Loucy (cell line): ENCODE data around the gene LPP.

ENCODE experiments used
- H2AFZ ChIP-seq: fragments of 200-600 bp; sonication (generic); 2 replicates; pipeline ENCODE4 v1.6.0; 2016; ENCODE audit warnings: antibody characterized with exemption, mild to moderate bottlenecking, low read length, moderate library complexity
- H3F3A ChIP-seq: fragments of 200-600 bp; 2 replicates; pipeline ENCODE4 v1.6.0; 2016; ENCODE audit warnings: antibody characterized with exemption, low read depth, mild to moderate bottlenecking
- H3K27me3 ChIP-seq: fragments of 200-600 bp; sonication (generic); 2 replicates; pipeline ENCODE4 v1.6.1; 2014; ENCODE audit warnings: low read length, mild to moderate bottlenecking; ENCODE audit not compliant: insufficient read depth, poor library complexity, severe bottlenecking
- H3K36me3 ChIP-seq: fragments of 200-600 bp; sonication (generic); 2 replicates; pipeline ENCODE4 v1.6.1; 2016; ENCODE audit warnings: low read length; ENCODE audit not compliant: insufficient read depth
- H3K4me1 ChIP-seq: fragments of 200-600 bp; sonication (generic); 2 replicates; pipeline ENCODE4 v1.5.1; 2014; ENCODE audit warnings: low read length, mild to moderate bottlenecking; ENCODE audit not compliant: insufficient read depth, poor library complexity, severe bottlenecking
- H3K4me2 ChIP-seq: fragments of 200-600 bp; sonication (generic); 2 replicates; pipeline ENCODE4 v1.6.0; 2014; ENCODE audit warnings: antibody characterized with exemption, low read length, low read depth, mild to moderate bottlenecking; ENCODE audit not compliant: poor library complexity, severe bottlenecking
- H3K4me3 ChIP-seq: fragments of 200-600 bp; sonication (generic); 2 replicates; pipeline ENCODE4 v1.5.1; 2014; ENCODE audit warnings: low read length, mild to moderate bottlenecking, mixed read lengths; ENCODE audit not compliant: poor library complexity, severe bottlenecking
- H3K79me2 ChIP-seq: fragments of 200-600 bp; sonication (generic); 2 replicates; pipeline ENCODE4 v1.6.1; 2014; ENCODE audit warnings: low read length; ENCODE audit not compliant: insufficient read depth
- H3K9ac ChIP-seq: fragments of 200-600 bp; sonication (generic); 2 replicates; pipeline ENCODE4 v1.6.0; 2014; ENCODE audit warnings: mild to moderate bottlenecking, low read depth, low read length, moderate library complexity; ENCODE audit not compliant: poor library complexity, severe bottlenecking
- H3K9me2 ChIP-seq: fragments of 200-600 bp; sonication (generic); replicated peaks from 2 replicates; pipeline ENCODE4 v1.6.1; 2016; ENCODE audit warnings: low read depth, low read length, mixed read lengths
- H3K9me3 ChIP-seq: fragments of 200-600 bp; sonication (generic); 2 replicates; pipeline ENCODE4 v1.6.1; 2014; ENCODE audit warnings: mild to moderate bottlenecking, antibody characterized with exemption, low read length, low read depth; ENCODE audit not compliant: insufficient read depth
- H4K20me1 ChIP-seq: fragments of 200-600 bp; sonication (generic); 2 replicates; pipeline ENCODE4 v1.6.0; 2014; ENCODE audit warnings: antibody characterized with exemption, low read length, mild to moderate bottlenecking; ENCODE audit not compliant: insufficient read depth, poor library complexity, severe bottlenecking
- EZH2phosphoT487 ChIP-seq: fragments of 200-600 bp; IDR thresholded peaks from 2 replicates; pipeline ENCODE4 v1.6.1; 2018; ENCODE audit warnings: antibody characterized with exemption, mild to moderate bottlenecking, moderate library complexity, borderline replicate concordance
- TF ChIP-seq, protein P1 (sequence below): fragments of 200-600 bp; sonication (generic); conservative IDR thresholded peaks from 2 replicates; pipeline ENCODE4 v1.5.1; 2014; ENCODE audit warnings: mild to moderate bottlenecking, antibody characterized with exemption, low read length

LPP gene

DNA sequence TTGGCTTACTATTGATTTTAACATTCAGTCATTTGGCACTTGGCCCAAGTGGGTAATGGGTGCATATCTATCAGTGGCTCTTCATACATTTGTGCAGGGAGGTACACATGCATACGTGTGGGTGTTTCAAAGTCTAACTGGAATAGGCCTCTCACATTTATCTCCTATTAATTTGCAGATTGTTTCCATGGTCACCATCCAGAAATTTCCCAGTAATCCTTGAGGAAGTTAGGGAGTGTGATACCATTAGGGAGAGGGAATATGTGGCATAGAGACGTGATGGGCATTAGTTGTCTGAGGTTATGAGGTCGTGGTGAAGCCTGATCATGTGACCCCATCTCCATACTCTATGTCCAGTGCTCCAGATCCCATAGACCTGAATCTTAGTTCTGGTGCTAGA is 102.8 kb downstream of the LPP start:
- no peaks in the 10 kb centered on the region for H3F3A ChIP-seq
- no peaks in the 10 kb centered on the region for H3K9me2 ChIP-seq
- H3K4me3 ChIP-seq = no peak overlapping the region
- no peaks in the 10 kb centered on the region for H4K20me1 ChIP-seq
- H3K9me3 ChIP-seq = peaks cover 5% of the 10 kb centered on the region; the same call in 1 of the 2 replicates
- no peak overlapping the region for H3K4me2 ChIP-seq
- TF ChIP-seq, protein P1, sequence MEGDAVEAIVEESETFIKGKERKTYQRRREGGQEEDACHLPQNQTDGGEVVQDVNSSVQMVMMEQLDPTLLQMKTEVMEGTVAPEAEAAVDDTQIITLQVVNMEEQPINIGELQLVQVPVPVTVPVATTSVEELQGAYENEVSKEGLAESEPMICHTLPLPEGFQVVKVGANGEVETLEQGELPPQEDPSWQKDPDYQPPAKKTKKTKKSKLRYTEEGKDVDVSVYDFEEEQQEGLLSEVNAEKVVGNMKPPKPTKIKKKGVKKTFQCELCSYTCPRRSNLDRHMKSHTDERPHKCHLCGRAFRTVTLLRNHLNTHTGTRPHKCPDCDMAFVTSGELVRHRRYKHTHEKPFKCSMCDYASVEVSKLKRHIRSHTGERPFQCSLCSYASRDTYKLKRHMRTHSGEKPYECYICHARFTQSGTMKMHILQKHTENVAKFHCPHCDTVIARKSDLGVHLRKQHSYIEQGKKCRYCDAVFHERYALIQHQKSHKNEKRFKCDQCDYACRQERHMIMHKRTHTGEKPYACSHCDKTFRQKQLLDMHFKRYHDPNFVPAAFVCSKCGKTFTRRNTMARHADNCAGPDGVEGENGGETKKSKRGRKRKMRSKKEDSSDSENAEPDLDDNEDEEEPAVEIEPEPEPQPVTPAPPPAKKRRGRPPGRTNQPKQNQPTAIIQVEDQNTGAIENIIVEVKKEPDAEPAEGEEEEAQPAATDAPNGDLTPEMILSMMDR = no peak
- no peak for TF ChIP-seq EZH2phosphoT487
- H2AFZ ChIP-seq = no peak overlapping the region
- peaks cover 16% of the 10 kb centered on the region for H3K4me1 ChIP-seq
- no peak overlapping the region for H3K9ac ChIP-seq
- no peaks in the 10 kb centered on the region for H3K27me3 ChIP-seq
- H3K36me3 ChIP-seq = no peaks in the 10 kb centered on the region
- peaks cover 6% of the 10 kb centered on the region; the same call in 1 of the 2 replicates for H3K79me2 ChIP-seq

DNA sequence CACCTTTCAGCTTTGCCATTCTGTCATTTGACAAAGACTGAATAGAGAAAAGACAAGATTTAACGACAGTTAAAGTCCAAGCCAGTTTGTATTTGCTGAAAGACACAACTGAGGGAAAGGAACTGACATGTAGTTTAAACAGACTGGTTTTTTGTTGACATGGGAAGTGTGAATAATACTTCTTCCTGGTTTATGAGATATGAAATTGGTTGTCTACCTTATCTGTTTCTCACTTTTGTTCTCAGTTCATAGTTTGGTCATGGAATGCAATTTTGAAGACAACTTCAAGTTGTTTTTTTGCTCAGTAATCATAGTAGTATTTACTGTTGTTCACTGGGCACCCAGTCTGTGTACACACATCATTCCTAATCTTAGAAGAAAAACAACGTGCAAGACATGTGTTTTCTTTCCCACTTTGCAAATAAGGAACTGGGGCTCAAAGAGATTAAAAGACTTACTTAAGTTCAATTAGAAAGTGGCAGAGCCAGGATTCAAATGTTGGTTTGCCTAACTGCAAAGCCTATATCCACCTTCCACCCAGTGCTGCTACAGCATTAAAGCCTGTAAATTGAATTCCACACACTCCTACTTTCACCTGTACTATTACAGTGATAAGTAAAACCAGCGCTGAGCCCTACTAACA is 103.5 kb downstream of the LPP start:
- no peaks in the 10 kb centered on the region for H3K27me3 ChIP-seq
- peaks cover 6% of the 10 kb centered on the region; the same call in 1 of the 2 replicates for H3K79me2 ChIP-seq
- H2AFZ ChIP-seq = no peak overlapping the region
- TF ChIP-seq, protein P1 = no peak
- TF ChIP-seq EZH2phosphoT487 = no peak
- H3K36me3 ChIP-seq = no peaks in the 10 kb centered on the region
- no peaks in the 10 kb centered on the region for H3F3A ChIP-seq
- H3K4me3 ChIP-seq = no peak overlapping the region
- H3K9me2 ChIP-seq = no peaks in the 10 kb centered on the region
- H3K9me3 ChIP-seq = peaks cover 2% of the 10 kb centered on the region; the same call in 1 of the 2 replicates
- no peak overlapping the region for H3K4me2 ChIP-seq
- H3K4me1 ChIP-seq = peaks cover 22% of the 10 kb centered on the region
- no peak overlapping the region for H3K9ac ChIP-seq
- H4K20me1 ChIP-seq = no peaks in the 10 kb centered on the region

DNA sequence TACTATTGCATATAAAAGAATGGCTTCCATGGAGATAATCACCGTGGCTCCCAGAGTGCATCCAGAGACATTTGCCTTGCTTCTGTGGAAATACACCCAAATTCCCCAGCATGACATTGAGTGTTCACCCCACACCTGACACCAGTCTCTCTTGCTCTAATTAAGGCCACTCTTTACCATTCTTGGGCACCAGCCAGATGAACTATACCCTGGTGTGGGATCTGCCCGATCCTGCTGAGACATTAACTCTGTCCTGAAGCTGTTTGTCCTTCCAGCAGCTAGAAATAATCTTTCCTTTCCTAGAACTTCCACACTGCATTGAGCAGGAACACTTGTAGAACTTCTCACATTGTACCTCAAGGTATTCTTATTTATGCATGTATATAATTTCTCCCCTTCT is 105.2 kb downstream of the LPP start:
- H3K79me2 ChIP-seq = peaks cover 6% of the 10 kb centered on the region; the same call in 1 of the 2 replicates
- no peak for TF ChIP-seq EZH2phosphoT487
- TF ChIP-seq, protein P1 = no peak
- H3K4me1 ChIP-seq = peaks cover 15% of the 10 kb centered on the region
- no peaks in the 10 kb centered on the region for H4K20me1 ChIP-seq
- H3K9me3 ChIP-seq = no peaks in the 10 kb centered on the region
- no peak overlapping the region for H2AFZ ChIP-seq
- H3K9me2 ChIP-seq = no peaks in the 10 kb centered on the region
- H3K36me3 ChIP-seq = no peaks in the 10 kb centered on the region
- no peak overlapping the region for H3K4me3 ChIP-seq
- H3F3A ChIP-seq = no peaks in the 10 kb centered on the region
- no peak overlapping the region for H3K4me2 ChIP-seq
- H3K9ac ChIP-seq = no peak overlapping the region
- no peaks in the 10 kb centered on the region for H3K27me3 ChIP-seq
